GM18505 (cell line): ENCODE measurements around the gene DMAC2L.
"Not testable (repeated sequence)": the region's sequence is repeated elsewhere in the genome, so short reads cannot be mapped to it uniquely, and the experiment has no call there.

ENCODE experiments used
- ATAC-seq: cut with Tn5 transposase; IDR thresholded peaks from one replicate; pipeline ENCODE4 v1.9.1; 2021; ENCODE audit not compliant: unreplicated experiment
- POLR2A ChIP-seq: IDR thresholded peaks from 4 replicates; pipeline ENCODE4 v1.6.1; 2011; ENCODE audit warnings: borderline replicate concordance; ENCODE audit not compliant: insufficient read depth, insufficient read length; ENCODE audit errors: extremely low read depth

Gene DMAC2L

DNA sequence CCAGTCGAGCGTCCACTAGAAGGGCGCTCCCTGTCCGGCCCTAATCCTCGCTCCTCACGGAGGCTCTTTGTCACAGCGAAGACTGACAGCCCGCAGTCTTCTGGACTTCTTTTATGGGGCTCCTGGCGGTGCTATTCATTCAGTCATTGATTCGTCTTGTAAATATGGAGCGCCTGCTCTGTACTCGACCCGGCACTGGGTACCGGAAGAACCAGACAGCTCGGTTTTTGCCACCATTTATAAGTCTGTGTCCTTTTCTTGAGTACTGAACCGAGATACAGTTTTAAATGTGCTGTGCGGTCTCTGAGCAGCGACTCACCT lies 570 bp downstream of the DMAC2L start:
- peak; percentile 31 for ATAC-seq
- no peak for TF ChIP-seq POLR2A

DNA sequence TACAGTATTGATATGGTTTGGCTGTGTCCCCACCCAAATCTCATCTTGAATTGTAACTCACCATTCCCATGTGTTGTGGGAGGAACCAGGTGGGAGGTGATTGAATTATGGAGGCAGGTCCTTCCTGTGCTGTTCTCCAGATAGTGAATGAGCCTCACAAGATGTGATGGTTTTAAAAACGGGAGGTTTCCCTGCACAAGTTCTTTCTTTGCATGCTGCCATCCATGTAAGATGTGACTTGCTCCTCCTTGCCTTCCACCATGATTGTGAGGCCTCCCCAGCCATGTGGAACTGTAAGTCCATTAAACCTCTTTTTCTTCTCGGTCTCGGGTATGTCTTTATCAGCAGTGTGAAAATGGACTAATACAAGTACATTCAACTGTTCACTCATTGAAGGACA lies 2.0 kb downstream of the DMAC2L start:
- ATAC-seq: not testable (repeated sequence)

DNA sequence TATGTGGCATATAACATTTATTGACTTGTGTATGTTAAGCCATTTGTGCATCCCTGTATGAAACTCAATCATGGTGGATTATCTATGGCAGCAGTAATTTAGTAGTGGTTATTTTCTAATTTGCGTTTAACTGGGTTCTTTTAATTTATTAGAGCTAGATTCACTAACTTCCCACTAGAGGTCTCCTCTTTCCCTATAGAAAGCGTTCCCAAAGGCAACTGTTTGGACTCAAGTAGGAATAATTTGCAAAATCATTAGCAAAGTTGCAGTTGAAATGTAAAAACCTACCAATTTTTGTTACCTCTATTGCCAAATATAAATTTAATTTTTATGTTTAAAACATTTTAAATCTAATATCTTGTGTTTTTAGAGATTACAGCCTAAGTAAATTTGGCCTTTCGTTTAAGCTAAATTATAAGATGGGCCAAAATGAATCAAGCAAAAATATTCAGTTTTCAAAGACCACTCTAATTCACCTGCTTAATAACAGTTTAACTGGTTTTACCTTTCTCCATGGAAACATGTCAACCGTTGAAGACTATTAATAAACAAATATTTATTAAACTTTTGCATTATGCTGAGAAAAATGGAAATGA lies 6.0 kb downstream of the DMAC2L start:
- TF ChIP-seq POLR2A: no peak
- no peak for ATAC-seq

DNA sequence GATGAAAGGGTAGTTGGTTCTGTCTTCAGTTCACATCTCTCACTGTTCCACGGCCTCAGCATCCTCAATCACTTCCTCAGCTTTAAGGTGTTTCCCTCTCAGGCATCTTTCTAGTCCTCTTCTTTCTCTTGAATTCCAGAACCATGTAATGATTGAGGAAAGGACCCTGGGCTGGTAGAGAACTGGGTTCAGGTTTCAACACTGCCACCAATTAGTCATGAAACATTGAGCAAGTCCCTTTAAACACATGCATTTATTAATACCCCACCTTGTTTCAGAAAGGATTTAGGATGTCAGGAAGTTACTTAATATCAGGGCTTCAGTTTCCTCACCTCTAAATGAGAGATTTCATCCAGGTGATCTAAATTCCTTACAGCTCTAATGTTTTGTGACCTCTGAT lies 7.2 kb downstream of the DMAC2L start:
- ATAC-seq: no peak
- TF ChIP-seq POLR2A: no peak

DNA sequence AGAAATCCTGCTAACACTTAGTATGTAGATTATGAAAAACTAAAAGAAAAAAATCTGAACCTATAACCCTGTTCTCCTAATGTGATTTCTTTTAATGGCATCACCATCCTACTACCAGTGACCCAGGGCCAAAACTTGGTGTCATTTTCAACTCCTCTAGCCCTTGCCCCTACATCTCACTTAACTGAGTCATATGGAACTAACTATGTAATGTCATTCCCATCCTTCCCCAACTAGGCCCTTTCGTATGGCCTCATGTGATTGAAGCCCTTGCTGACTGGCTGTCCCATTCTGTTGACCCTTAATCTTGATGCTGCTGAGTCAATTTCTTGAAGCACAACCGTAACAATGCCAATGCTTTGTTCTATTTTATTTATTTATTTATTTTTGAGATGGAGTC lies 7.6 kb downstream of the DMAC2L start:
- no peak for TF ChIP-seq POLR2A
- no peak for ATAC-seq

DNA sequence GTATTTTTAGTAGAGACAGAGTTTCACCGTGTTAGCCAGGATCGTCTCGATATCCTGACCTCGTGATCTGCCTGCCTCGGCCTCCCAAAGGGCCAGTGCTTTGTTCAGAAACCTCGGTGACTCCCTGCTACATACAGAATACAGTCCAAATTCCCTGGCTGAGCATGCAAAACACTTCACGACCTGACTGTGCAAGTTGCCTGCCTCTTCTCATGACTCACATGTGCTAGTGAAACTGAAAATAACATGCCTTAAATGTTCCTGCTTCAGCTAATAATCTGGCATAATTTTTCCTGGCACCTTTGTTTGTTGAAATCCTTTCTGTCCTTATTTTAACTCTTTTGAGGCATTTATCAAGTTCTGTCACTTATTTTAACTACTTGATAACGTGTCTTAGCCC lies 8.2 kb downstream of the DMAC2L start:
- no peak for TF ChIP-seq POLR2A
- ATAC-seq: peak; percentile 39

DNA sequence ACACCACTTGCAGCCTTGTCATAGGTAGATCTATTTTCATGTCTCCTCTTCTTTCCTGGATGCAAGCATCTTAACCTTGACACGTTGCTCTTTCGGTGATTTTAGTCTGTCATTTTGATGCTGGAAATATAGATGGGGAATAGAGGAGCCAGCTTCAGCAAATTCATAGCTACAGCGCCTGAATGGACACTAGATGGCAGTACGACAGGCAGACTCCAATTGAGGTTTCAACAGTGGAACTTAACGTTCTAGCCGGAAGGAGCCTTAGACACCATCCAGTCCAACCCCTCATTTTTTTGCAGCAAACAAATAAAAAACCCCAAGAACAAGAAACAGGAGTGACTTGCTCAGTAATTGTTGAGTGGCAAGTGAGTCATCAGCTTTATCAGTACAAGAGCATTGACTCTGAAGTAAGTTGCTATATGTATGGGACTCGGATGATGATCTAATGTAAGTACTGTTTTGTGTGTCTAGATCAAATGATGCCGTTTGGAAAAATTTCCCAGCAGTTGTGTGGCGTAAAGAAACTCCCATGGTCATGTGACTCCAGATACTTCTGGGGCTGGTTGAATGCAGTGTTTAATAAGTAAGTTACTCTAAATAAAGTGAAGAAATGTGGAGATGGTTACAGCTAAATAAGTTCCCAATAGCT lies 9.0 kb downstream of the DMAC2L start:
- ATAC-seq: peak; percentile 79
- no peak for TF ChIP-seq POLR2A

DNA sequence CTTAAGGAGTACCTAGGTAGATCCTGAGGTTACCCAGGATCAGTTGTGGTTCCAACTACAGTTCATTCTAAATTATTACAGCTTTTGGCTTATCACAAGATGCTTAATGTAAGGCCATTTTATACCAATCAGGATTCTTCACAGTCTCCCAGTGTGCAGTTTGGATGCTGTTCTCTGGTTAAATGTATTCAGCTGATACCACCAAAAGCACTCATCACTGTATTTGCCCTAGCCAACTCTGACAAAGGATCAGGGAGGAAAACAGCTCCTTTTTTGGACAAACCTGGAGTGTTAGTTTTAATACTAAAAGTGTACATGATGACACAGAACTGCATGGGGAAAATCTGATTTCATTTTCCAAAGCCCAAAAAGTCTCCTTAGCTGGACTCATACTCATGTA lies 19.5 kb downstream of the DMAC2L start:
- TF ChIP-seq POLR2A: no peak
- no peak for ATAC-seq

DNA sequence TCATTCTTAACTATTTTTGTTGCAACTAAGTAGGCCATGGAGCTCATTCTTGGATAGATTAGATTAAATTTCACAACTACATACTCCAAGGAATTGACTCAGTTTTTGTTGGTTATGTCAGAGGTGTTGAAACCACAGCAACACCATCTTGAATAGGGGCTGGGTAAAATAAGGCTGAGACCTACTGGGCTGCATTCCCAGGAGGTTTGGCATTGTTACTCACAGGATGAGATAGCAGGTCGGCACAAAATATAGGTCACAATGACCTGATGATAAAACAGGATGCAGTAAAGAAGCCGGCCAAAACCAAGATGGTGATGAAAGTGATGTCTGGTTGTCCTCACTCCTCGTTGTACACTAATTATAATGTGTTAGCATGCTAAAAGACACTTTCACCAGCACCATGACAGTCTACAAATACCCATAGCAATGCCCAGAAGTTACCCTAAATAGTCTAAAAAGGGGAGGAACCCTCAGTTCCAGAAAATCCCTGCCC lies 20.9 kb downstream of the DMAC2L start:
- TF ChIP-seq POLR2A: no peak
- no peak for ATAC-seq

DNA sequence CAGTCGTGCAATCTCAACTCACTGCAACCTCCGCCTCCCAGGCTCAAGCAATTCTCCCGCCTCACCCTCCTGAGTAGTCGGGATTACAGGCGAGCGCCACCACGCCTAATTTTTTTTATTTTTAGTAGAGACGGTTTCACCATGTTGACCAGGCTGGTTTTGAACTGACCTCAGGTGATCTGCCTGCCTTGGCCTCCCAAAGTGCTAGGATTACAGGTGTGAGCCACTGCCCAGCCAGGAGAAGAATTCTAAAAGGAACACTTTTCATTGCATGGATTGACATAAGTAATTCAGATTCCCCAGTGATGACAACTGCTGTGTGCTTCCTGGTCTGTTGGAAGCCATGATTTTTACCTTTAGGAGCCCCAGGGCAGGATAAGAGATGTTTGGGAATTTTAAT lies 22.1 kb downstream of the DMAC2L start:
- no peak for ATAC-seq
- no peak for TF ChIP-seq POLR2A

DNA sequence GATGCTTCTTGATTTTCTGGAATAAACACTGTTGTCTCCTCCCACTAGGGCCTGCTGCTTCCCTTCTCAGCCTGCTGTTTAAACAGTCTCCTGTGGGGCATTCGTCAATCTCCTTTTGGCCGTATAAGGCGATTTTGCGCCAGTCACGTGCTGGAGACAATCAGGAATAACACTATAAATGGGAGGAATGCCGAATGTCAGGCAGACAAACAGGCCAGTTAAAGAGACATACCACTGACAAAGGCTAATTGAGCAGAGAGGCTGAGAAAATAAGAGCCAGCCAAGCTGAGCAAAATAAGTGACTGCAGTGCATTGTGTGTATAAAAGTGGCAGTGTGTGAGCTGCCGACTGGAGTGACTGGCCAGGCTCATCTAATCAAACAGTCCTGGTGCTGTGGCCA lies 23.3 kb downstream of the DMAC2L start:
- ATAC-seq: no peak
- TF ChIP-seq POLR2A: no peak

DNA sequence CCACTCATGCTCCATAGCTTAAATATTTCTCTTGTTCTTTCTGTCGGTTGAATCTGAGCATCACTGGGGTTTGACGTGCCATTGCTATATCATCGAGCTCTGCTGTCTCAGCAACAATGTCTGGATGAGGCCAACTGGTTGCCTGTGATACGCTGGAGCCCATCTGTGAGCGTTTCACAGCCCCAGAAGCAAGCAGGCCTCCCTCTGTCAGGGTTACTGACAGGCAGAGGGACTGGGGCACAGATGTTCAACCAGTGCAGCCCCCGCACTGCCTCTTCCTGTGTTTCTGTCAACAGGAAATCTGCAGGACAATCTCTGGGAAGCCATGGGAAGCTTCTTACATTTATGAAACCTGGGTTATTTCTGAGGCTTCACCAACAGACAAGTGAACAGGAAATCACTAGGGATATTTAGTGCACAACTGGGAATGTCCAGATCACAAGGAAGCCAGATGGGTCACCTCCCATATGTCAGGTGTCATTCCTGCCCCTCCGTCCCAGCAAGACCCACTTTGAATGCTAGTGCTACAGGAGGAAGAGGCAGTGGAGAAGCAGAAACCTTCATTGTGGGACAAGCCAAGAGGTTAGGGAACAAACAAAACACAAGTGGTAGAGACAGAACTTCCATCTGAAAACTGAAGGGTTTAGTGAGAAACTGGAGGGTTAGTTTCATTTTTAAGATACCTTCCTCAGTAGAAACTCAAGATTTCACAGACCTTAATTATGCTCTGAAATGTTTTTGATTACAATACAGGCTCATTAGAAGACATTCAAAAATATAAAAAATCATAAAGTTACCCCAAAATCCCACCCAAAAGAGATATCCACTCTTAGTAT lies 24.1 kb downstream of the DMAC2L start:
- ATAC-seq: no peak
- TF ChIP-seq POLR2A: no peak

DNA sequence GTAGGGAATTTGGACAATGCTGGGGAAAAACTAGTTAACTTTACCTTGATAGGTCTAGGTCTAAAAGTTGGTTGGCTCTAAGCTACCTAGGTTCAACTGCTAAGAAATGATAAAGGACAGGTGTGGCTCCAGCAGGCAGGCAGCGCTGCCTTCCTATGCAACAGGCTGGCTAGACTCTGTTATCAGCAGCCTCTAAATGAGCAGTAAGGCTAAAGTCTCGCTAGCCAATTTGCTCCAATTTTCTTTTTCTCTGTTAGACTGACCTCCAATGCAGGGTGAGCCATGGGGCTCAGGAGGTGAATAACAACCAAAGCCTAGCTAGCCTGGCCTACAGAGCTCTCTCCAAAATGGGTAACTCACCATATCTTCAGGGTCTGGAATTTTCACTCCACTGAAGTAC lies 26.5 kb downstream of the DMAC2L start:
- no peak for TF ChIP-seq POLR2A

More for the DNA sequence above, 26.5 kb downstream of the DMAC2L start:
- no peak for ATAC-seq
